Measurements from ENCODE around the gene GALNT11. TPM values are rescaled to one million over a fixed set of nuclear protein-coding genes. Genes with fewer than 3 reads are reported as not detected.
"Not testable (repeated sequence)": the region's sequence is repeated elsewhere in the genome, so short reads cannot be mapped to it uniquely, and the experiment has no call there.

GALNT11 gene
- total RNA-seq, 1 experiment from 2014 or later = 24.1 TPM

- no peaks in the 10 kb centered on the region for H3K23me2 ChIP-seq (ENCODE audit: insufficient read length, low read depth, low read length, poor library complexity, severe bottlenecking)
- H3K4ac ChIP-seq (ENCODE audit: low read depth, low read length) = no peak overlapping the region
- no peaks in the 10 kb centered on the region for H3K9me3 ChIP-seq (ENCODE audit: control insufficient read depth, low read depth, low read length)
- H3K14ac ChIP-seq (ENCODE audit: insufficient read depth, low read length) = no peak overlapping the region
- H3K36me3 Mint-ChIP-seq (ENCODE audit: insufficient read depth in 1 of 3, low read depth in 3 of 3) = no peaks in the 10 kb centered on the region
- H4K8ac ChIP-seq (replicated peaks; ENCODE audit: insufficient read length, low read depth, low read length) = no peak overlapping the region
- H2BK20ac ChIP-seq (ENCODE audit: low read depth, low read length, poor library complexity, severe bottlenecking) = no peak overlapping the region
- H2BK12ac ChIP-seq (ENCODE audit: insufficient read length, low read depth, low read length) = no peak overlapping the region
- H2AFZ ChIP-seq (ENCODE audit: low read length) = no peak overlapping the region
- H2AK5ac ChIP-seq (ENCODE audit: insufficient read length, low read length) = no peak overlapping the region
- H3K56ac ChIP-seq (ENCODE audit: insufficient read length, low read depth, low read length) = no peak overlapping the region
- no peaks in the 10 kb centered on the region for H3K79me1 ChIP-seq (ENCODE audit: insufficient read depth, low read depth, low read length, poor library complexity, severe bottlenecking)
- no peak overlapping the region for H3K4me2 ChIP-seq (ENCODE audit: insufficient read depth, insufficient read length, low read length)
- no peaks in the 10 kb centered on the region; the same call in 1 of the 2 replicates for H3K4me1 ChIP-seq (ENCODE audit: insufficient read depth, low read length)
- no peak overlapping the region for H3T11ph ChIP-seq (ENCODE audit: low read length)
- no peak overlapping the region for H2BK5ac ChIP-seq (ENCODE audit: insufficient read length, low read length)
- peak overlapping the region in 2 of 3 experiments; percentile 20 to 29; a peak in 1 of 7 replicates for H3K27ac Mint-ChIP-seq
- no peaks in the 10 kb centered on the region for H3K79me2 ChIP-seq (ENCODE audit: insufficient read depth, low read length)
- H3K27me3 Mint-ChIP-seq (ENCODE audit: low read depth) = no peaks in the 10 kb centered on the region
- no peak overlapping the region for H3K27ac ChIP-seq (ENCODE audit: insufficient read length, low read depth, low read length)
- no CpG with 5 or more reads among the region's 4 CpGs for WGBS (ENCODE audit: extremely low coverage, insufficient read length, low lambda C conversion rate)
- no peak overlapping the region for H2BK15ac ChIP-seq (ENCODE audit: low read depth, low read length)
- no peak overlapping the region for H3K4me3 Mint-ChIP-seq
- no peaks in the 10 kb centered on the region; a peak in 1 of 5 replicates for H3K9me3 Mint-ChIP-seq
- H4K20me1 ChIP-seq (ENCODE audit: control insufficient read depth, insufficient read depth, insufficient read length) = no peaks in the 10 kb centered on the region
- H3K18ac ChIP-seq (ENCODE audit: insufficient read length, low read depth, low read length) = no peak overlapping the region
- H3K27me3 ChIP-seq (ENCODE audit: insufficient read depth, low read length) = no peaks in the 10 kb centered on the region
- H3K23ac ChIP-seq (ENCODE audit: insufficient read length, low read depth, low read length) = no peak overlapping the region
- TF ChIP-seq CTCF (conservative IDR thresholded peaks at IDR 0.05) = no peak
- no peak overlapping the region for H4K5ac ChIP-seq (ENCODE audit: insufficient read length, low read depth, low read length)
- H2BK120ac ChIP-seq (ENCODE audit: low read depth, low read length, poor library complexity, severe bottlenecking) = no peak overlapping the region
- H4K91ac ChIP-seq (ENCODE audit: insufficient read length, low read depth, low read length) = no peak overlapping the region
- no peak overlapping the region for H3K9ac ChIP-seq (ENCODE audit: extremely low read depth, insufficient read length, low read length)
- H3K4me1 Mint-ChIP-seq = peaks cover 58 to 70% of the 10 kb centered on the region in 2 experiments
- DNase-seq = no peak
Observed at GRCh38 chr7:152081088-152081487, 55.6 kb downstream of the GALNT11 start.

GRCh38 chr7:152082073-152082721, 56.7 kb downstream of the GALNT11 start:
- H3K27me3 Mint-ChIP-seq (ENCODE audit: low read depth); H4K5ac ChIP-seq (ENCODE audit: insufficient read length, low read depth, low read length); H3K4me2 ChIP-seq (ENCODE audit: insufficient read depth, insufficient read length, low read length); H3K27me3 ChIP-seq (ENCODE audit: insufficient read depth, low read length); H3K36me3 Mint-ChIP-seq (ENCODE audit: insufficient read depth in 1 of 3, low read depth in 3 of 3); H3K23ac ChIP-seq (ENCODE audit: insufficient read length, low read depth, low read length); H3T11ph ChIP-seq (ENCODE audit: low read length); H2BK12ac ChIP-seq (ENCODE audit: insufficient read length, low read depth, low read length); H4K20me1 ChIP-seq (ENCODE audit: control insufficient read depth, insufficient read depth, insufficient read length); H2BK120ac ChIP-seq (ENCODE audit: low read depth, low read length, poor library complexity, severe bottlenecking); H3K9ac ChIP-seq (ENCODE audit: extremely low read depth, insufficient read length, low read length); H3K18ac ChIP-seq (ENCODE audit: insufficient read length, low read depth, low read length); H2BK5ac ChIP-seq (ENCODE audit: insufficient read length, low read length); H4K91ac ChIP-seq (ENCODE audit: insufficient read length, low read depth, low read length); H3K27ac ChIP-seq (ENCODE audit: insufficient read length, low read depth, low read length); H2BK15ac ChIP-seq (ENCODE audit: low read depth, low read length); H3K56ac ChIP-seq (ENCODE audit: insufficient read length, low read depth, low read length); H2BK20ac ChIP-seq (ENCODE audit: low read depth, low read length, poor library complexity, severe bottlenecking); H2AK5ac ChIP-seq (ENCODE audit: insufficient read length, low read length); H2AFZ ChIP-seq (ENCODE audit: low read length); H3K14ac ChIP-seq (ENCODE audit: insufficient read depth, low read length); H3K4me1 ChIP-seq (ENCODE audit: insufficient read depth, low read length); DNase-seq; H3K79me2 ChIP-seq (ENCODE audit: insufficient read depth, low read length); H3K79me1 ChIP-seq (ENCODE audit: insufficient read depth, low read depth, low read length, poor library complexity, severe bottlenecking); H3K4ac ChIP-seq (ENCODE audit: low read depth, low read length); H3K9me3 ChIP-seq (ENCODE audit: control insufficient read depth, low read depth, low read length); H4K8ac ChIP-seq (replicated peaks; ENCODE audit: insufficient read length, low read depth, low read length); H3K4me3 Mint-ChIP-seq; H3K9me3 Mint-ChIP-seq; H3K23me2 ChIP-seq (ENCODE audit: insufficient read length, low read depth, low read length, poor library complexity, severe bottlenecking): not testable (repeated sequence)
- H3K27ac Mint-ChIP-seq = peak overlapping the region; percentile 19 to 94 (median 93); a peak in 6 of 7 replicates
- no CpG with 5 or more reads among the region's 6 CpGs for WGBS (ENCODE audit: extremely low coverage, insufficient read length, low lambda C conversion rate)
- peaks cover 48 to 59% of the 10 kb centered on the region in 2 experiments for H3K4me1 Mint-ChIP-seq
